ENCODE results near the gene MNX1. TPM values are rescaled to one million over a fixed set of nuclear protein-coding genes. Genes with fewer than 3 reads are reported as not detected.

The MNX1 gene
- total and polyA plus RNA-seq, 2 donors (not counting 3 experiments of a cell fraction or from before 2014, with no cell fraction given), result not detected

DNA sequence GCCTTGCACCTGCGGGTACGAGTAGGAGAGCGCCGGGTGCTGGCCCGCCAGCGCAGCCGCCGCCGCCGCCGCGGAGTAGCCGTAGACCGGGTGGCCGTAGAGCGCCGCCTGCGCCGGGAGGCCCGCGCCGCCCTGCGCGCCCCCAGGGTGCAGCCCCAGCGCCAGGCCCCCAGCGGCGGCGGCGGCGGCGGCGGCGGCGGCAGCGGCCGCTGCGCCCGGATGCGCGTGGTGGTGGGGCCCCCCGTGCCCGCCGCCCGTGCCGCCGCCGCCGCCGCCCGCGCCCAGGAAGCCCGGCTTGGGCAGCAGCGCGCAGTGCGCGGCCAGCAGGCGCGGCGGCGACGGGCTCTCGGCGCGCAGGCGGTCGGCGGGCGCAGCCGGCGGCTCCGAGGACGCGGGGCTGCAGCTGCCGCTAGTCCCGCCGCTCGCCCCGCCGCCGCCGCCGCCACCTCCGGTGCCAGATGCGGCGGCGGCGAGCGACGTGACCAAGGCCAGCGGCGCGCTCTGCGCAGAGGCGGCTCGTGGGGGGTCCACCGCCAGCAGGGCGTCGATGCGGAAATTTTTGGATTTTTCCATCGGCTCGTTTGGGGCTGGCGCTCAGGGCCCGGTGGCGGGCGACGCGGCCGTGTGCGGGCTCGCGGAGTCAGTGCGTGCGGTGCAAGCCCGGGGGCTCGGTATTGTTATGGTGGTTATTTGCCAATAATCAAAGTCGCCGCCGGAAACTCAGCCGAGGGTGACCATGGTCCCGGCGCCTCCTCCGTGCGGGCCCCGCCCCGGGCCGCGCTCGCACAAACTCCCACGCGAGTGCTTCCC lies 480 bp downstream of the MNX1 start:
- TF ChIP-seq GATA2 (IDR thresholded peaks at IDR 0.05; ENCODE audit: insufficient read depth, insufficient read length, low read depth, low read length) (no peak), POLR2A (IDR thresholded peaks at IDR 0.05; ENCODE audit: low read depth, low read length) (no peak), CTCF (IDR thresholded peaks at IDR 0.05; ENCODE audit: extremely low read depth in 1 of 2, insufficient read depth in 1 of 2, low read depth in 1 of 2, low read length in 2 of 2) (no peak), MYC (IDR thresholded peaks at IDR 0.05; ENCODE audit: low read depth, low read length) (no peak)
- TF ChIP-seq, protein P1, sequence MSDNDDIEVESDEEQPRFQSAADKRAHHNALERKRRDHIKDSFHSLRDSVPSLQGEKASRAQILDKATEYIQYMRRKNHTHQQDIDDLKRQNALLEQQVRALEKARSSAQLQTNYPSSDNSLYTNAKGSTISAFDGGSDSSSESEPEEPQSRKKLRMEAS (IDR thresholded peaks at IDR 0.05; ENCODE audit: insufficient read depth, insufficient read length), result no peak
- Histone ChIP-seq H3K36me3 (ENCODE audit: control insufficient read depth in 2 of 2, extremely low read depth in 1 of 2, insufficient read depth in 2 of 2, low read length in 2 of 2) (no peaks in the 10 kb centered on the region), H4K20me1 (replicated peaks; ENCODE audit: control insufficient read depth, extremely low read depth, insufficient read depth, low read length) (no peaks in the 10 kb centered on the region), H2AFZ (ENCODE audit: low read depth, low read length) (no peak overlapping the region), H3K27ac (ENCODE audit: insufficient read depth, low read depth, low read length) (no peak overlapping the region), H3K9ac (replicated peaks; ENCODE audit: extremely low read depth, insufficient read depth, low read length) (no peak overlapping the region), H3K4me3 (replicated peaks in 1 of 3; ENCODE audit: insufficient read depth in 1 of 3, low read depth in 1 of 3, low read length in 3 of 3) (peak overlapping the region in 1 of 3 experiments; percentile 2), H3K79me2 (ENCODE audit: control insufficient read depth, insufficient read depth, low read length) (no peaks in the 10 kb centered on the region), H3K27me3 (ENCODE audit: control insufficient read depth in 2 of 2, insufficient read depth in 2 of 2, low read length in 2 of 2) (peaks cover 74 to 96% of the 10 kb centered on the region in 2 experiments), H3K9me1 (replicated peaks; ENCODE audit: control insufficient read depth, extremely low read depth, insufficient read depth, low read length) (no peaks in the 10 kb centered on the region), H3K4me1 (ENCODE audit: control insufficient read depth, extremely low read depth, insufficient read depth, low read length) (no peaks in the 10 kb centered on the region), H3K4me2 (ENCODE audit: insufficient read depth, low read length) (peak overlapping the region; percentile 19), H3K9me3 (replicated peaks; ENCODE audit: control insufficient read depth, insufficient read depth, low read length) (no peaks in the 10 kb centered on the region)
- ChIA-PET CTCF (no interaction called here), POLR2A (no interaction called here)
- BruUV-seq (replicated peaks), result no TSS peak
- intact Hi-C loops (cut with micrococcal nuclease), result no loop called here
- no peak for DNase-seq (ENCODE audit: low read depth, low spot score)
- FAIRE-seq, result no peak
- dilution Hi-C loops (cut with MboI; ENCODE audit: extremely low pct_ligation_motif_present, low sequenced_read_pairs), result no loop called here

Data from endothelial cell of umbilical vein (primary cell).